ENCODE measurements around the gene RAB17. TPM values are rescaled to one million over a fixed set of nuclear protein-coding genes. Genes with fewer than 3 reads are reported as not detected.

RAB17 gene
- total and polyA plus RNA-seq, 2 of the 8 experiments (the other 6 are each of a cell fraction or from before 2014, with no cell fraction given), result 42.6 to 83.4 TPM

- TF ChIP-seq EGR1 (IDR thresholded peaks at IDR 0.05; ENCODE audit: borderline replicate concordance, low read depth, low read length) (no peak), GABPA (IDR thresholded peaks at IDR 0.05; ENCODE audit: borderline replicate concordance, insufficient read depth, low read length) (no peak), EP300 (IDR thresholded peaks at IDR 0.05; ENCODE audit: borderline replicate concordance in 1 of 2, low read depth in 2 of 2, low read length in 2 of 2) (no peak)
Measured at GRCh38 chr2:237547841-237548416, 42.6 kb downstream of the RAB17 start (continued).

Measured in H1 (cell line).